Colon (tissue), 2 donors: ENCODE results near the gene TMEM132E.

ENCODE experiments used
- FAIRE-seq: peaks from 2 replicates; lab custom pipeline; 2012; peaks lifted over from hg19 to GRCh38; lab: Jason Lieb, UNC
- donor health status: control.
- donor health status: control.

TMEM132E gene

GRCh38 chr17:34568953-34569352 is 10.4 kb upstream of the TMEM132E start:
- FAIRE-seq, result no peak

DNA sequence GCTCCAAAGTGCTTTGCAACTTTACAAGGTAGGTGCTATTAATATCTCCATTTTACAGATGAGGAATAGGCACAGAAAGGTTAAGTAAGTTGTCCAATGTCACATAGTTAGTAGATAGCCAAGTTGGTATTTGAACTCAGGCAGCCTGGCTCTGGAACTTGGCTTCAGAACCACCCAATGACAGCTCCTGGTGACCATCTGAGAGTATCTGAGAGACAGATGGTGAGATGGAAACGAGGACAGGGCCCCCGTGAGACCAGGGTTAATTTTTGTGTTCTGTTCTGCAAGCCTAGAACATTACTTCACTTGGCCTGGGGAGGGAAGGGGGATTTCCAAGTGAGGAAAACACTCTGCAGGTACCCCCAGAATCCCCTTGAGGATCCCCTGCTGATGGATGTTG is 9.8 kb upstream of the TMEM132E start:
- no peak for FAIRE-seq

GRCh38 chr17:34570506-34570905 is 8.9 kb upstream of the TMEM132E start:
- FAIRE-seq, result no peak

DNA sequence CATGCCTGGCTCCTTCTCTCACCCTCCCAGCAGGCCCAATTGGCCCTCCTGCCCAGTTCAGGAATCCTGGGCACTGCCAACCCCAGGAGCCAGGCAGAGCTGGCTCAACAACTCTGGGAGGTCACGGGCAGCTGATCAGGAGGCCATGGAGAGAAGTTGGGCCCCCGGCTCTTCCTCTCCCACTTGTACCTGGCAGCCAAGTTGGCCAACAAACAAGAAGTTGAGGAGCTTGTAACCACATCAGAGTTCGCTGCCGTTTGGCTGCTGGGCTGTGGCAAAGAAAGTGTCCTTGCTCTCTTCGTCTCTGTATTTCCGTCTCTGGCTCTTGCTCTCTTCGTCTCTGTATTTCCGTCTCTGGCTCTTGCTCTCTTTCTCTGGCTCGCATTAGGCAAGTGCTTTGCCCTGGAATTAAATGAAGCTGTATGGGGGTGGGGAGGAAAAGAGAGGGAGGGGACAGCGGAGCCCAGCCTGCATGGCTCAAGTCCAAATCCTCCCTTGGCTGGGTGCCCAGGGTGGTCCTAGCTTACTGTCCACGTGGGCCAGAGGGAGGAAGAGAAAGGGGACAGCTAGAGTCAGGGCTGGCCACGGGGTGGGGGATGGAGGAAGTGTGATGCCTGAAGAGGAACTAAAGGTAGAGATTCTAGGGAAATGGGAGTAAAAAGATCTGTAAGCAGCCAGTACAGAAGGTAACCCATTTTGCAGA is 7.8 kb upstream of the TMEM132E start:
- no peak for FAIRE-seq

- no peak for FAIRE-seq
Observed at GRCh38 chr17:34572483-34572882, 6.9 kb upstream of the TMEM132E start.

GRCh38 chr17:34575182-34575581 is 4.2 kb upstream of the TMEM132E start:
- FAIRE-seq, result no peak

- no peak for FAIRE-seq
Observed at GRCh38 chr17:34578016-34578415, 1.4 kb upstream of the TMEM132E start.

DNA sequence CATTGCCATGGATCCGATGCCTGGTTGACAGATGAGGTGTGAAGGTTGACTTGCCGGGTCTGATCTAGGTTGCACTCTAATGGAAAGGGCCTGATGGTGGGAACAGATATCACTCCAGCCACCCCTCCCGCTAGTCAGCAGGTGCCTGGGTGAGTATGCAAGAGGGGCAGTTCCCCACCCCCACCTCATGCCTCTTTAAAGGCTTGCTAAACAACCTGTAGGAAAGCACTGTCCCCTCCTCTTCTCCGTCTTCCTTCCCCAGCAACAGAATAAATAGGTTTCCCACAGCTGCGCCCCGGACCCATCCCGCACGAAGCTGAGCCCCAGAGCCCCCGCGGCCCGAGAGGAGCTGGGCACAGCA is 746 bp upstream of the TMEM132E start:
- no peak for FAIRE-seq

DNA sequence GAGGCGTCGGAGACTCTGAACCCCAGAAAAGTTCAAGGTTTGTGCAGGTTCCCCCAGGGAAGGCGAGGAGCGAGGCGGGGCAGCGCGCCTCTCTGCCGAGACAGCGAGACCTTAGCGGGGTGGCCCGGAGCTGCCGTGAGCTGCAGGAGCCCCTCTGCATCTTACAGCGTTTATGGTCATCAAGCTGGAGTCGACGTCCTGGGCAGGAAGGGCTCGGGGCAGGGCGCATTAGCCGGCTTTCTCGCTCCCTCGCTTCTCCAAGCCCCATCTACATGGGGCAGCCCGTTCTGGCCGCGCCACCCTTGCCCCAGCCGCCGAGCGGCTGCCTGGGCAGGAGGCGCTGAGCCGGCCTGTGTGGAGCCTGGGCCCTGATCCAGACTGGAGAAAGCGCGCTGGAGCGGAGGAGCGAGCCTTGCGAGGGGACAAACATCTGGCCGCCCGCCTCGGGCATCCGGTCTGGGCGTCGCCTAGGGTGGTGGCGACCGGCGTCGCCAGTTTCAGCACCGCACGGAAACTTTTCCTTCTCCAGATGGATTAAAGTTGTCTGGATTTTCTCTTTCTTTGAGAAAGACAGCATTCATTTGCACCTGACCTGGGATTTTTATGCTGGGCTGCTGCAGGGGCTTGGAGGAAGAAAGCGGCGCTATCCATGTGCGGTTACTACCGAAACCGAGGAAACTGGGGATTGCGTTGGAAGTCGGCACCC is 750 bp downstream of the TMEM132E start:
- no peak for FAIRE-seq

DNA sequence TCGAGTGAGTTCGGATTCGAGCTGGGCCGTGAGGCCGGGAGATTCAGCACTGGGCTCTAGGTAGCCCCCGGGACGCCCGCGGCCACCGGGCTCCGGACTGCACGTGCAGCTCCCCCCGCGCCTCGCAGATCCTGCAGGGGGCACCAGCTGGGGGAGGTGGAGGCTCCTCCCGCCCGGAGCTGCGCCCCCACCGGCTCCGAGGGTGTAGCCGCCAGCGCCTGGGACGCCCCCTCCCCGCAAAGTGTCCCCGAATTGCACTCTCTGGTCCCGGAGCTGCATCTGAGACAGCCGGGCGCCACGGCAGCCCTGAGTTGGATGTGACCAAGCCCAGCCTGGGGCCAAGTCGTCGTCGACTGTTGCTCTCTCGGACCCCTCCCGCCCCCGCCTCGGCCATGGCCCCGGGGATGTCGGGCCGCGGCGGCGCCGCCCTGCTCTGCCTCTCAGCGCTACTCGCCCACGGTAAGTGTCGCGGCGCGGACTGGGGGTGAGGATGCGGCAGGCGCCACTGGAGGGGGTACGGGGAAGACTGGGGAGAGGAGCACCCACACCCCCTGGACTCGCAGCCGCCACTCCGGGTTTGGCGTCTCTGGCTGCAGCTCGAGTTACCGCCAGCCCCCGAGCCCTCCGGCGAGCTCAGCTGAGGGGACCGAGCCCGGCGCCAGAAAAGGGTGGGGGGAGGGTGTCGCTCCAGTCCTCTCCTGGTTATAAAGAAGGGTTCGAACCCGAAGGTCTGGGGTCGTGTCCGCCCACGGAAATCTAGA is 1.5 kb downstream of the TMEM132E start:
- FAIRE-seq, result no peak

DNA sequence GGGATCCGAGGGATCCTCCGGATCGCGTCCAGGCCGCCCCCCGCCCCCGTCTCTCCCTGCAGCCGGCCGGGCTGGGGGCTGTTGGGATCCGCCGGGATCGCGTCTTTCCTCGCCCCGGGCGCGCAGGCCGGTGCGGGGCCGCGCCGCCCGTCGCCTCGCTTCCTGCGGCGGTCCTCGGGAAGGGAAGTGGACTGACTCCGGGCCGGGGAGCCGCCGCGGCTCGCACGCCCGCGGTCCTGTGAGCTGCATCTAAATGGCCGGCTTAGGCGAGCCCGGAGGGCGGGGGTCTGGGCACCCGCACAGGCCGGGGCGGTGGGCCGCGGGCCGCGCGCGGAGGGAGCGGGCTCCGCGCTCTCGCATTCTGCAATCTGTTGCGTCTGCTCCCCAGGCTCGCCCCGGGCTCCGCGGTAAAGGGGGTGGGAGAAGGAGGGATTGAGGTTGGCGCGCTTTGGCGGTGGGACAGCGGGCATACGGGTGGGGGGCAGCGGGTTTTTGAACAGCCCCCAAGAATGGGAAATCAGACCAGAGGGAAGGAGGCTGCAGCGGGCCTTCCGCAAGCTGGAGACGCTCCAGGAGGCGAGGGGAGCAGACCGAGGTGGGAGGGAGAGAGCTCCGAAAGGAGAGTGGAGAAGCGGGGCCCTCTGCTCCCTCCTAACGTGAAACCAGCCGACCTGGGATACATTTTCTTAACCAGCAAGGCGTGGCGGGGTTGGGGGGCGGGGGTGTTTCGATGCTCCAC is 2.2 kb downstream of the TMEM132E start:
- FAIRE-seq, result no peak

DNA sequence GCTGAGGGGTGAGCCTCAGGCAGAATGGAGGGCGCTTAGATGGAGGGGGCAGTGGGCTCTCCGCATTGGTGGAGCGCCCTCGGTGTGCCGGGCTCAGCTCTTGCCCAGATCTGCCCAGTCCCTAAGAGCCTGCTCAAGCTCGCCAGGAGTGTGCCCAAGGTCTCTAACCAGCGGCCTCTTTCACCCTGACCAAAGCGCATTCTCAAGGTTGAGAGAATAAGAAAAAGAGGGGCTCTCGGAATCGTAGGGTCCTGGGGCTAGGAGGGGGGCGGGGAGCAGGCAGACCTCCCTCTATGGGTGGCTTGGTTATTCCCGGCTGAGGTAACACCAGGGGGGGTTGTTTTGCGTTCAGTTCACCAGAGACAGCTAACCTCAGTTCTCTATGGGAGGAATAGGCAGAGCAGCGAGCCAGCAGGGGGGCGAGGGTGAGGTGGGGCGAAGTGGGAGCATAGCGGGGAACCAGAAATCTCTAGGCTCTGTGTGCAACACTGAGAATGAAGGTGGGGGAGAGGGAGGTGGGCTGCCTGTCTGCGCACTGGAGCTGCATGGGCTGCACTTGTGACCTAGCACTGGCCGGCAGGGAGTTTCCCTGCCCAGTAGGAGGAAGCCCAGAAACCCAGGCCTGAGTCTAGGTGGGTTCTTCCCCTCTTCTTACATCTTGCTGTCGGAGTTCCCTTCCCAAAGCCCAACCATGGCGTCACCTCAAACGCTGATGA is 3.0 kb downstream of the TMEM132E start:
- FAIRE-seq, result no peak

DNA sequence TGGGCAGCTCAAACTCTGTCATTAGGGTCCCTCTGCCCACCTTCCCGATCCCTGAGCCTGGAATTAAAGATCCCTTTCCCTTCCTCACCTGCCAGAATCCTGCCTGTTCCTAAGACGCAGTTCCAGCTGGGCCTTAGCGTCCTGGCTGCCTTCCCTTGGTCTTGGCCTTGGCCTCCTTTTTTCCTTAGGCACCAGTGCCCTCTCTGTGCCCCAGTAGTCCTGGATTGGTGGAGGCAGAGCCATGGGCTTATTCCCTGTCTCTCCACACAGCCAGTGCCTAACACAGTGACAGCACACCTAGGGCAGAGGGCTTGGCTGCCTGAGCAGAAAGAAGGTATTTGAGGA is 3.5 kb downstream of the TMEM132E start:
- FAIRE-seq, result no peak

DNA sequence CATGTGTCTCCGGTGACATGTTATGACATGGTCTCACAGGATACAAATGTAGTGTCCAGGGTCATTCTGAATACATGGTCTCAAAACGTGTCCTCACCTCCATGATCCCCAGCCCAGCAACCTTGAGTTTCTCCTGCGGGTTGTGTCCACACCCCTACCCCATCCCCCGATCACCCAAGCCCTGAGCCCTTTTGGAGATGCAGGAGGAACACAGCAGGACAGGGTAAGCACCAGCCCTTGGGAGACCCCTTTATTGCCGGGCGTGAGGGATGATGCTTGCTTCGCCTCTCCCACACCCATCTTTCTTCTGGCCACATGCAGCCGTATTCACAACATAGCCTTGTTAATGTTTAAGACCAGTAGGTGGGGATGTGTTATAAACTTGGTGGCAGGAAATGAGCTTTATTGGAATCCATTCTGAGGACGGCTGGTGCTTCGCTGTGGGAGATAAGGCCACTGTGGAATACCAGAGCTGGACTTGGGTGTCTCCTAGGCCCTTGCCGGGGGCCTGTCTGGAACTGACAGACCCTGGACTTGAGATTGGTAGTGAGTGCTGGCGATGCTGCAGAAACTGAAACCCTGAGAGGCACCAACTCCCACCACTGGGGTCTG is 5.5 kb downstream of the TMEM132E start:
- no peak for FAIRE-seq

- FAIRE-seq, result no peak
Observed at GRCh38 chr17:34586346-34586846, 7.0 kb downstream of the TMEM132E start.

GRCh38 chr17:34588266-34588665 is 8.9 kb downstream of the TMEM132E start:
- FAIRE-seq, result no peak

- no peak for FAIRE-seq
Observed at GRCh38 chr17:34589120-34589965, 10.0 kb downstream of the TMEM132E start.

GRCh38 chr17:34592002-34592401 is 12.6 kb downstream of the TMEM132E start:
- no peak for FAIRE-seq

GRCh38 chr17:34596920-34597319 is 17.5 kb downstream of the TMEM132E start:
- FAIRE-seq, result no peak

GRCh38 chr17:34598161-34598776 is 18.9 kb downstream of the TMEM132E start:
- FAIRE-seq, result no peak
